PFSK-1 (cell line): ENCODE measurements around the gene PLEKHH3. TPM values are rescaled to one million over a fixed set of nuclear protein-coding genes. Genes with fewer than 3 reads are reported as not detected.

Experiments
- FOXP2 ChIP-seq: optimal IDR thresholded peaks from 2 replicates; pipeline ENCODE3; 2011; ENCODE audit warnings: borderline replicate concordance, control low read depth, inconsistent platforms; ENCODE audit not compliant: insufficient read depth; ENCODE audit errors: extremely low read length, extremely low read depth
- POLR2AphosphoS5 ChIP-seq: IDR thresholded peaks from 2 replicates; pipeline ENCODE4 v1.6.1; 2012; ENCODE audit warnings: low read depth, mild to moderate bottlenecking, control low read depth, low read length, moderate library complexity
- SIN3A ChIP-seq: IDR thresholded peaks from 2 replicates; pipeline ENCODE4 v1.6.1; 2012; ENCODE audit warnings: mild to moderate bottlenecking, low read length, moderate library complexity, borderline replicate concordance; ENCODE audit not compliant: insufficient read depth
- TAF1 ChIP-seq: IDR thresholded peaks from 2 replicates; pipeline ENCODE4 v1.6.1; 2012; ENCODE audit warnings: low read length, control low read depth, borderline replicate concordance; ENCODE audit not compliant: insufficient read depth
- polyA plus RNA-seq: library from polyadenylated mRNA; unstranded; fragments of >200 nt; gene quantifications from one replicate; pipeline ENCODE4 v1.2.1, GENCODE V29; 2012; ENCODE audit warnings: low read depth, missing spikeins; ENCODE audit not compliant: insufficient read length
- TF ChIP-seq, protein P1 (sequence below), 2 experiments: IDR thresholded peaks; 2 replicates each; pipeline versions ENCODE4 v1.6.1 to v1.8.0; 2011 to 2012; ENCODE audit warnings: low read depth in 2 of 2, low read length in 2 of 2, control low read depth in 1 of 2, inconsistent platforms in 1 of 2, mild to moderate bottlenecking in 1 of 2, moderate library complexity in 1 of 2; ENCODE audit not compliant: insufficient read depth in 1 of 2

PLEKHH3 gene
- 86.0 TPM for polyA plus RNA-seq

GRCh38 chr17:42676424-42677011, at the start of gene PLEKHH3:
PLEKHH3 (minus strand) TSS chr17:42676994; CDS start chr17:42676563, 431 bp downstream.
- TF ChIP-seq, protein P1, sequence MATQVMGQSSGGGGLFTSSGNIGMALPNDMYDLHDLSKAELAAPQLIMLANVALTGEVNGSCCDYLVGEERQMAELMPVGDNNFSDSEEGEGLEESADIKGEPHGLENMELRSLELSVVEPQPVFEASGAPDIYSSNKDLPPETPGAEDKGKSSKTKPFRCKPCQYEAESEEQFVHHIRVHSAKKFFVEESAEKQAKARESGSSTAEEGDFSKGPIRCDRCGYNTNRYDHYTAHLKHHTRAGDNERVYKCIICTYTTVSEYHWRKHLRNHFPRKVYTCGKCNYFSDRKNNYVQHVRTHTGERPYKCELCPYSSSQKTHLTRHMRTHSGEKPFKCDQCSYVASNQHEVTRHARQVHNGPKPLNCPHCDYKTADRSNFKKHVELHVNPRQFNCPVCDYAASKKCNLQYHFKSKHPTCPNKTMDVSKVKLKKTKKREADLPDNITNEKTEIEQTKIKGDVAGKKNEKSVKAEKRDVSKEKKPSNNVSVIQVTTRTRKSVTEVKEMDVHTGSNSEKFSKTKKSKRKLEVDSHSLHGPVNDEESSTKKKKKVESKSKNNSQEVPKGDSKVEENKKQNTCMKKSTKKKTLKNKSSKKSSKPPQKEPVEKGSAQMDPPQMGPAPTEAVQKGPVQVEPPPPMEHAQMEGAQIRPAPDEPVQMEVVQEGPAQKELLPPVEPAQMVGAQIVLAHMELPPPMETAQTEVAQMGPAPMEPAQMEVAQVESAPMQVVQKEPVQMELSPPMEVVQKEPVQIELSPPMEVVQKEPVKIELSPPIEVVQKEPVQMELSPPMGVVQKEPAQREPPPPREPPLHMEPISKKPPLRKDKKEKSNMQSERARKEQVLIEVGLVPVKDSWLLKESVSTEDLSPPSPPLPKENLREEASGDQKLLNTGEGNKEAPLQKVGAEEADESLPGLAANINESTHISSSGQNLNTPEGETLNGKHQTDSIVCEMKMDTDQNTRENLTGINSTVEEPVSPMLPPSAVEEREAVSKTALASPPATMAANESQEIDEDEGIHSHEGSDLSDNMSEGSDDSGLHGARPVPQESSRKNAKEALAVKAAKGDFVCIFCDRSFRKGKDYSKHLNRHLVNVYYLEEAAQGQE (IDR thresholded peaks at IDR 0.05; ENCODE audit: insufficient read depth in 1 of 2, low read depth in 2 of 2, low read length in 2 of 2): peak; percentile 25 to 41; a peak in 1 of 4 replicates
- peak; percentile 72; the same call in 1 of the 2 replicates for TF ChIP-seq TAF1
- peak; percentile 68 for TF ChIP-seq POLR2AphosphoS5
- TF ChIP-seq FOXP2: no peak
- TF ChIP-seq SIN3A: peak; percentile 9; the same call in 1 of the 2 replicates

DNA sequence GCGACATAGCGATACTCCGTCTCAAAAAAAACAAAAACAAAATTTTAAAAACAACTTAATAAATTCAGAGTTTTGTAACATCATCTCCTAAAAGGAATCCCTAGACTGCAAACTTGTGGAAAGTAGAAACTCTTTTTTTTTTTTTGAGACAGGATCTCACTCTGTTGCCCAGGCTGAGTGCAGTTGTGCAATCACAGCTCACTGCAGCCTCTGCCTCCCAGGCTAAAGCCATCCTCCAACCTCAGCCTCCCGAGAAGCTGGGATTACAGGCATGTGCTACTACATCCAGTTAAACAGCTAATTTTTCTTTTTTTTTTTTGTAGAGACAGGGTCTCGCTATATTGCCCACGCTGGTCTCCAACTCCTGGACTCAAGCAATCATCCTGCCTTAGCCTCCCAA, 48.3 kb upstream of the PLEKHH3 start:
- TF ChIP-seq FOXP2: no peak
- TF ChIP-seq, protein P1 (IDR thresholded peaks at IDR 0.05; ENCODE audit: insufficient read depth in 1 of 2, low read depth in 2 of 2, low read length in 2 of 2): no peak

- TF ChIP-seq POLR2AphosphoS5: no peak
- TF ChIP-seq, protein P1 (IDR thresholded peaks at IDR 0.05; ENCODE audit: insufficient read depth in 1 of 2, low read depth in 2 of 2, low read length in 2 of 2): no peak
- TF ChIP-seq TAF1: no peak
- TF ChIP-seq FOXP2: no peak
- TF ChIP-seq SIN3A: no peak
Observed at GRCh38 chr17:42723636-42724035, 46.8 kb upstream of the PLEKHH3 start.

DNA sequence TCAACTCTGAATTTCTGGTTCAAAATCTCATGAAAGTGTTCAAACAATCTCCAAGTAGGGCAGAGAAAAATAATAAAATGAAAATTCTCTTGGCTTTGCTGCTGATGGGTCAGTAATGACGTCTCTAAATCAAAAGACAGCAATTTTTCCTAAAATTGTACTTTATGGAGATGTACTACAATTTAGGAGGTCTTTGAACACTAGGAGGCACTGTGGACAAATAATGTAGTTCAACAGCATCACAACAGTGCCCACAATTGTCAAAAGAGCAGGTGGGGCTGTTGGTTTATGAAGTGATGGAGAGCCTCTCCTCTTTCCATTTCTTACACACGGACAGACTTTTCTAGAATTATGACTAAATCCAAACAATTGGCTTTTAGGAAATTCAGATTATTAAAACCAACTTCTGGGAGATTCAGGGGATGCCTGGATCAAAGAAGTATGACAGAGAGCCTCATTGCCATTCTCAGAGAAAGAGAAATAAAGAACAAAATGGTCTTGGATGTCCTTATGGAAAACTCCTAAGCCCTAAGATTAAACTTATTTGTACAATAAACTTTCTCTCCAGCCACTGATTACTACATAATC, 44.3 kb upstream of the PLEKHH3 start:
- no peak for TF ChIP-seq TAF1
- no peak for TF ChIP-seq SIN3A
- no peak for TF ChIP-seq FOXP2
- TF ChIP-seq, protein P1 (IDR thresholded peaks at IDR 0.05; ENCODE audit: insufficient read depth in 1 of 2, low read depth in 2 of 2, low read length in 2 of 2): no peak
- no peak for TF ChIP-seq POLR2AphosphoS5

GRCh38 chr17:42709561-42709960, 32.8 kb upstream of the PLEKHH3 start:
- TF ChIP-seq FOXP2 (no peak), POLR2AphosphoS5 (no peak), TAF1 (no peak), SIN3A (no peak)
- TF ChIP-seq, protein P1 (IDR thresholded peaks at IDR 0.05; ENCODE audit: insufficient read depth in 1 of 2, low read depth in 2 of 2, low read length in 2 of 2): no peak
